PFSK-1 (cell line): ENCODE measurements around the gene DRD3.

ENCODE experiments used
- FOXP2 ChIP-seq: optimal IDR thresholded peaks from 2 replicates; pipeline ENCODE3; 2011; ENCODE audit warnings: borderline replicate concordance, control low read depth, inconsistent platforms; ENCODE audit not compliant: insufficient read depth; ENCODE audit errors: extremely low read length, extremely low read depth
- POLR2AphosphoS5 ChIP-seq: IDR thresholded peaks from 2 replicates; pipeline ENCODE4 v1.6.1; 2012; ENCODE audit warnings: low read depth, mild to moderate bottlenecking, control low read depth, low read length, moderate library complexity
- REST ChIP-seq, 2 experiments: IDR thresholded peaks; 2 replicates each; pipeline versions ENCODE4 v1.6.1 to v1.8.0; 2011 to 2012; ENCODE audit warnings: low read depth in 2 of 2, low read length in 2 of 2, control low read depth in 1 of 2, inconsistent platforms in 1 of 2, mild to moderate bottlenecking in 1 of 2, moderate library complexity in 1 of 2; ENCODE audit not compliant: insufficient read depth in 1 of 2
- SIN3A ChIP-seq: IDR thresholded peaks from 2 replicates; pipeline ENCODE4 v1.6.1; 2012; ENCODE audit warnings: mild to moderate bottlenecking, low read length, moderate library complexity, borderline replicate concordance; ENCODE audit not compliant: insufficient read depth
- TAF1 ChIP-seq: IDR thresholded peaks from 2 replicates; pipeline ENCODE4 v1.6.1; 2012; ENCODE audit warnings: low read length, control low read depth, borderline replicate concordance; ENCODE audit not compliant: insufficient read depth

The DRD3 gene

GRCh38 chr3:114147251-114147650, 31.6 kb downstream of the DRD3 start:
- no peak for TF ChIP-seq FOXP2
- no peak for TF ChIP-seq TAF1
- TF ChIP-seq REST (IDR thresholded peaks at IDR 0.05; ENCODE audit: insufficient read depth in 1 of 2, low read depth in 2 of 2, low read length in 2 of 2) = no peak
- TF ChIP-seq POLR2AphosphoS5 = no peak
- no peak for TF ChIP-seq SIN3A

GRCh38 chr3:114144909-114145688, 33.8 kb downstream of the DRD3 start:
- no peak for TF ChIP-seq POLR2AphosphoS5
- TF ChIP-seq FOXP2 = no peak
- no peak for TF ChIP-seq TAF1
- no peak for TF ChIP-seq SIN3A
- TF ChIP-seq REST (IDR thresholded peaks at IDR 0.05; ENCODE audit: insufficient read depth in 1 of 2, low read depth in 2 of 2, low read length in 2 of 2) = no peak

- no peak for TF ChIP-seq FOXP2
- no peak for TF ChIP-seq REST (IDR thresholded peaks at IDR 0.05; ENCODE audit: insufficient read depth in 1 of 2, low read depth in 2 of 2, low read length in 2 of 2)
- TF ChIP-seq TAF1 = no peak
- no peak for TF ChIP-seq SIN3A
- TF ChIP-seq POLR2AphosphoS5 = no peak
Observed at GRCh38 chr3:114143817-114144216, 35.0 kb downstream of the DRD3 start.

GRCh38 chr3:114139836-114140235, 39.0 kb downstream of the DRD3 start:
- TF ChIP-seq TAF1 (no peak), REST (IDR thresholded peaks at IDR 0.05; ENCODE audit: insufficient read depth in 1 of 2, low read depth in 2 of 2, low read length in 2 of 2) (no peak), SIN3A (no peak), POLR2AphosphoS5 (no peak), FOXP2 (no peak)
